Activated CD8-positive, alpha-beta memory T cell treated with anti-CD3 and anti-CD28 coated beads, Interleukin-2, amount 50 U/mL, for 1 hour (primary cell): Measurements from ENCODE around the gene NPLOC4.

Experiments used
- DNase-seq: peaks from one replicate; pipeline ENCODE4 v3.0.0-alpha.2; 2020; ENCODE audit errors: extremely low read depth

The NPLOC4 gene

GRCh38 chr17:81583589-81584342, 53.1 kb downstream of the NPLOC4 start:
- DNase-seq = no peak

- no peak for DNase-seq
Observed at GRCh38 chr17:81582749-81583148, 54.2 kb downstream of the NPLOC4 start.

GRCh38 chr17:81582341-81582740, 54.6 kb downstream of the NPLOC4 start:
- DNase-seq = no peak

GRCh38 chr17:81581758-81582157, 55.2 kb downstream of the NPLOC4 start:
- no peak for DNase-seq

GRCh38 chr17:81580481-81580880, 56.4 kb downstream of the NPLOC4 start:
- no peak for DNase-seq

- DNase-seq = no peak
Observed at GRCh38 chr17:81579821-81580321, 57.0 kb downstream of the NPLOC4 start.

GRCh38 chr17:81579298-81579697, 57.6 kb downstream of the NPLOC4 start:
- DNase-seq = no peak

GRCh38 chr17:81578561-81579225, 58.2 kb downstream of the NPLOC4 start:
- DNase-seq = no peak

GRCh38 chr17:81578038-81578441, 58.9 kb downstream of the NPLOC4 start:
- no peak for DNase-seq

GRCh38 chr17:81577278-81578000, 59.5 kb downstream of the NPLOC4 start:
- no peak for DNase-seq

GRCh38 chr17:81576621-81577277, 60.2 kb downstream of the NPLOC4 start:
- no peak for DNase-seq

- no peak for DNase-seq
Observed at GRCh38 chr17:81575836-81576235, 61.1 kb downstream of the NPLOC4 start.

- DNase-seq = no peak
Observed at GRCh38 chr17:81574643-81574956, 62.3 kb downstream of the NPLOC4 start.

GRCh38 chr17:81573794-81574642, 62.9 kb downstream of the NPLOC4 start:
- no peak for DNase-seq

GRCh38 chr17:81572563-81573168, 64.2 kb downstream of the NPLOC4 start:
- DNase-seq = no peak

GRCh38 chr17:81570964-81571363, 65.9 kb downstream of the NPLOC4 start:
- DNase-seq = no peak

- DNase-seq = no peak
Observed at GRCh38 chr17:81569986-81570514, 66.9 kb downstream of the NPLOC4 start.

- no peak for DNase-seq
Observed at GRCh38 chr17:81568416-81568815, 68.5 kb downstream of the NPLOC4 start.

- no peak for DNase-seq
Observed at GRCh38 chr17:81567191-81567590, 69.7 kb downstream of the NPLOC4 start.

- DNase-seq = no peak
Observed at GRCh38 chr17:81566461-81567126, 70.3 kb downstream of the NPLOC4 start.
